SU-DHL-6 (cell line): Measurements from ENCODE around the gene SIK3.

Experiments
- H2AFZ ChIP-seq: fragments of 200-600 bp; sonication (generic); 2 replicates; pipeline ENCODE4 v1.6.1; 2014; ENCODE audit warnings: low read depth, mild to moderate bottlenecking, moderate library complexity, mixed read lengths, antibody characterized with exemption, low read length; ENCODE audit not compliant: severe bottlenecking
- H3F3A ChIP-seq: fragments of 200-600 bp; shearing (Covaris generic); 2 replicates; pipeline ENCODE4 v1.6.0; 2016; ENCODE audit warnings: antibody characterized with exemption, mild to moderate bottlenecking; ENCODE audit not compliant: insufficient read depth
- H3K27ac ChIP-seq: fragments of 200-600 bp; sonication (generic); 2 replicates; pipeline ENCODE4 v1.5.1; 2016; ENCODE audit warnings: low read depth, mild to moderate bottlenecking, low read length, moderate library complexity, mixed read lengths
- H3K27me3 ChIP-seq: fragments of 200-600 bp; sonication (generic), shearing (Covaris generic); 2 replicates; pipeline ENCODE4 v1.6.0; 2014; ENCODE audit warnings: mild to moderate bottlenecking, low read length
- H3K36me3 ChIP-seq: fragments of 200-600 bp; sonication (generic); 2 replicates; pipeline ENCODE4 v1.6.1; 2014; ENCODE audit warnings: mild to moderate bottlenecking, low read length, mixed read lengths
- H3K4me2 ChIP-seq: fragments of 300-600, 200-600 bp; shearing (Covaris generic), sonication (generic); 2 replicates; pipeline ENCODE4 v1.6.0; 2014; ENCODE audit warnings: low read length, low read depth, mild to moderate bottlenecking; ENCODE audit not compliant: poor library complexity, severe bottlenecking
- H3K4me3 ChIP-seq: fragments of 200-600 bp; sonication (generic); 2 replicates; pipeline ENCODE4 v1.5.1; 2014; ENCODE audit warnings: antibody characterized with exemption, low read length, mild to moderate bottlenecking, mixed read lengths; ENCODE audit not compliant: insufficient read depth, poor library complexity, severe bottlenecking
- H3K79me2 ChIP-seq: fragments of 200-600 bp; sonication (generic); 2 replicates; pipeline ENCODE4 v1.6.1; 2014; ENCODE audit warnings: mild to moderate bottlenecking, low read length, moderate library complexity; ENCODE audit not compliant: insufficient read depth
- H3K9ac ChIP-seq: fragments of 200-600 bp; sonication (generic); 2 replicates; pipeline ENCODE4 v1.7.0; 2014; ENCODE audit warnings: mild to moderate bottlenecking, low read length
- H3K9me2 ChIP-seq: fragments of 200-600 bp; sonication (generic); replicated peaks from 2 replicates; pipeline ENCODE4 v1.6.1; 2014; ENCODE audit warnings: low read length; ENCODE audit not compliant: insufficient read depth
- H3K9me3 ChIP-seq: fragments of 200-600 bp; sonication (generic); 2 replicates; pipeline ENCODE4 v1.6.1; 2014; ENCODE audit warnings: low read length, mixed read lengths; ENCODE audit not compliant: insufficient read depth
- H4K20me1 ChIP-seq: fragments of 200-600 bp; sonication (generic); 2 replicates; pipeline ENCODE4 v1.6.1; 2014; ENCODE audit warnings: low read depth, mild to moderate bottlenecking, antibody characterized with exemption, low read length, moderate library complexity, mixed read lengths
- EZH2phosphoT487 ChIP-seq: fragments of 200-600 bp; sonication (generic), shearing (Covaris generic); conservative IDR thresholded peaks from 2 replicates; pipeline ENCODE4 v1.6.1; 2018; ENCODE audit warnings: mild to moderate bottlenecking, antibody characterized with exemption, low read length, moderate library complexity, mixed read lengths
- TF ChIP-seq, protein P1 (sequence below): fragments of 200-600 bp; sonication (generic); IDR thresholded peaks from one replicate; pipeline ENCODE4 v1.5.1; 2017; ENCODE audit warnings: antibody characterized with exemption, mild to moderate bottlenecking, low read length, moderate library complexity; ENCODE audit not compliant: insufficient read depth, poor library complexity, severe bottlenecking

Gene SIK3

DNA sequence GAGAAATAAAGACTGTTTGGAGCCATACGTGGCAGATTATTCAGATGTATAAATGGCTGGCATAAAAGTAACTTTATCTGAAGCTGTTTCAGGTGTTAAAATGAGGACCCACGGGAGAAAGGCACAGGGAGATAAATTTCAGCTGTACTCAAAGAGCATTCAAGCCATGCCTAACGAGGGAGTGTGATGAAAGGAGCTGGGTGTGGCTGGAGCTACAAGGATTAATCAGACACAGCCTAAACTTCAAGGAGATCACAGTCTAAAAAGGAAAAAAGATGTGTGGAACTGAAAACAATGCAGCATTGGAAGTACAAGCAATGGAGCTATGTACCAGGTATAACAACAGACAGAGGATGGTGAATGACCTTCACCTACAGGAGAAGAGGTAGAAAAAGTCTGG lies 140.0 kb downstream of the SIK3 start:
- no peak overlapping the region for H3K4me3 ChIP-seq
- H3K9me2 ChIP-seq, result no peaks in the 10 kb centered on the region
- H2AFZ ChIP-seq, result no peak overlapping the region
- 0 out of 2 replicates have a peak, but pooled peaks cover 7% of the 10 kb centered on the region for H4K20me1 ChIP-seq
- no peaks in the 10 kb centered on the region for H3K9me3 ChIP-seq
- H3K27ac ChIP-seq, result peak overlapping the region; percentile 6; the same call in 1 of the 2 replicates
- H3K4me2 ChIP-seq, result no peak overlapping the region
- TF ChIP-seq, protein P1, sequence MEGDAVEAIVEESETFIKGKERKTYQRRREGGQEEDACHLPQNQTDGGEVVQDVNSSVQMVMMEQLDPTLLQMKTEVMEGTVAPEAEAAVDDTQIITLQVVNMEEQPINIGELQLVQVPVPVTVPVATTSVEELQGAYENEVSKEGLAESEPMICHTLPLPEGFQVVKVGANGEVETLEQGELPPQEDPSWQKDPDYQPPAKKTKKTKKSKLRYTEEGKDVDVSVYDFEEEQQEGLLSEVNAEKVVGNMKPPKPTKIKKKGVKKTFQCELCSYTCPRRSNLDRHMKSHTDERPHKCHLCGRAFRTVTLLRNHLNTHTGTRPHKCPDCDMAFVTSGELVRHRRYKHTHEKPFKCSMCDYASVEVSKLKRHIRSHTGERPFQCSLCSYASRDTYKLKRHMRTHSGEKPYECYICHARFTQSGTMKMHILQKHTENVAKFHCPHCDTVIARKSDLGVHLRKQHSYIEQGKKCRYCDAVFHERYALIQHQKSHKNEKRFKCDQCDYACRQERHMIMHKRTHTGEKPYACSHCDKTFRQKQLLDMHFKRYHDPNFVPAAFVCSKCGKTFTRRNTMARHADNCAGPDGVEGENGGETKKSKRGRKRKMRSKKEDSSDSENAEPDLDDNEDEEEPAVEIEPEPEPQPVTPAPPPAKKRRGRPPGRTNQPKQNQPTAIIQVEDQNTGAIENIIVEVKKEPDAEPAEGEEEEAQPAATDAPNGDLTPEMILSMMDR, result no peak
- no peak for TF ChIP-seq EZH2phosphoT487
- peaks cover 6% of the 10 kb centered on the region; the same call in 1 of the 2 replicates for H3K79me2 ChIP-seq
- no peaks in the 10 kb centered on the region for H3K36me3 ChIP-seq
- H3K9ac ChIP-seq, result no peak overlapping the region
- no peaks in the 10 kb centered on the region for H3K27me3 ChIP-seq
- peaks cover 39% of the 10 kb centered on the region for H3F3A ChIP-seq

- no peaks in the 10 kb centered on the region for H3K9me3 ChIP-seq
- peak overlapping the region; percentile 77 for H3K27ac ChIP-seq
- H4K20me1 ChIP-seq, result no peaks in the 10 kb centered on the region
- H3K4me3 ChIP-seq, result peak overlapping the region; percentile 21
- no peak for TF ChIP-seq EZH2phosphoT487
- TF ChIP-seq, protein P1, result no peak
- H2AFZ ChIP-seq, result no peak overlapping the region
- peak overlapping the region; percentile 91 for H3K4me2 ChIP-seq
- H3K9ac ChIP-seq, result peak overlapping the region; percentile 18
- H3K9me2 ChIP-seq, result no peaks in the 10 kb centered on the region
- peaks cover 10% of the 10 kb centered on the region for H3K79me2 ChIP-seq
- H3K27me3 ChIP-seq, result no peaks in the 10 kb centered on the region
- H3F3A ChIP-seq, result peaks cover 39% of the 10 kb centered on the region
- no peaks in the 10 kb centered on the region for H3K36me3 ChIP-seq
These were observed 142.3 kb downstream of the SIK3 start for GRCh38 chr11:116955949-116956348.

DNA sequence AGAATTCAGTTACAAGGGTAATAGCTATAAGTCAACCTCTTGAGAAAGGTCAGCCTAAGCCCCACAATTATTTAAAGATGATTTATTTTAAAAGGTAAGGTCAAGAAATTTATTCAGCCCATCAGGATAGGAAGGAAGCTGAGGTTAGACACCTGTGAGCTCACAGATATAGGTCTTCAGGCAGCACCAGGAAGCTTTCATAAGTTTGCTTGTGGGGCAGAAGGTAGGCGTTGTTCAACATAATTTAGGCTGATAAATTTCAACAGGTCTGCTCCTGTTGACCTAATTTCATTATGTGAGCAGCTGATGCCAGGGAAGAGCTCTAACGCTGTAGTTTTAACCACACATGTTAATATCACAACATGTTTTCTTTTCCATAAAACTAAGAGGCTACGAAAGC lies 142.7 kb downstream of the SIK3 start:
- H3K9me2 ChIP-seq, result no peaks in the 10 kb centered on the region
- no peak overlapping the region for H2AFZ ChIP-seq
- H3K79me2 ChIP-seq, result peaks cover 10% of the 10 kb centered on the region
- H4K20me1 ChIP-seq, result no peaks in the 10 kb centered on the region
- TF ChIP-seq, protein P1, result no peak
- TF ChIP-seq EZH2phosphoT487, result no peak
- no peaks in the 10 kb centered on the region for H3K36me3 ChIP-seq
- no peaks in the 10 kb centered on the region for H3K9me3 ChIP-seq
- H3F3A ChIP-seq, result peaks cover 39% of the 10 kb centered on the region
- H3K4me3 ChIP-seq, result peak overlapping the region; percentile 21
- H3K9ac ChIP-seq, result peak overlapping the region; percentile 18
- peak overlapping the region; percentile 91 for H3K4me2 ChIP-seq
- H3K27me3 ChIP-seq, result no peaks in the 10 kb centered on the region
- peak overlapping the region; percentile 77 for H3K27ac ChIP-seq
